ENCODE results near the gene EIF3K.

Gene EIF3K

DNA sequence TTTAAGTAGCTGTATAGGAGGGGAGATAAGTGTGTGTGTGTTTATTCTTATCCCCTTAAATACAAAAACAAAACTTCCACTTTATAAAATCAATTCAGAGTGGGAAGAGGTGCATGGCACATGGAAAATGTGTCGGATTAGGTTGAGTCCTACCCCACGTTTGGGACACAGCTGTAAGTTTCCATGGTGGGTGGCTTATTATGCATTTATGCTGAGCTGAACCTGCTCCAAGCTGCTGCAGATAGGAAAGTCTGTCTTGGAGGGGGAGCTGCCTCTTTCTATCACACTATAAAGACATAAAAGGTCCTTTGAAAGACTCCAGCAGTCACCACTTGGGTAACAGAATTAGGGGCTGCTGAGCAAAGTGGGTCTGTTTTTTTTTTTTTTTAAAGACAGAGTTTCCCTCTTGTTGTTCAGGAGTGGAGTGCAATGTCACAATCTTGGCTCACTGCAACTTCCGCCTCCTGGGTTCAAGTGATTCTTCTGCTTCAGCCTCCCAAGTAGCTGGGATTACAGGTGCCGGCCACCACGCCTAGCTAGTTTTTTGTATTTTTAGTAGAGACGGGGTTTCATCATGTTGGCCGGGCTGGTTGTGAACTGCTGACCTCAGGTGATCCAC, 43.7 kb downstream of the EIF3K start:
- CTCF ChIA-PET: no interaction called here
- TF ChIP-seq SP1 (IDR thresholded peaks at IDR 0.05) (no peak), FOXM1 (IDR thresholded peaks at IDR 0.05; ENCODE audit: borderline replicate concordance) (no peak), CTBP1 (IDR thresholded peaks at IDR 0.05; ENCODE audit: borderline replicate concordance) (no peak), FOXK2 (IDR thresholded peaks at IDR 0.05) (no peak), ARNT (IDR thresholded peaks at IDR 0.05) (no peak), L3MBTL2 (conservative IDR thresholded peaks at IDR 0.05) (no peak)
- TF ChIP-seq, protein P1, sequence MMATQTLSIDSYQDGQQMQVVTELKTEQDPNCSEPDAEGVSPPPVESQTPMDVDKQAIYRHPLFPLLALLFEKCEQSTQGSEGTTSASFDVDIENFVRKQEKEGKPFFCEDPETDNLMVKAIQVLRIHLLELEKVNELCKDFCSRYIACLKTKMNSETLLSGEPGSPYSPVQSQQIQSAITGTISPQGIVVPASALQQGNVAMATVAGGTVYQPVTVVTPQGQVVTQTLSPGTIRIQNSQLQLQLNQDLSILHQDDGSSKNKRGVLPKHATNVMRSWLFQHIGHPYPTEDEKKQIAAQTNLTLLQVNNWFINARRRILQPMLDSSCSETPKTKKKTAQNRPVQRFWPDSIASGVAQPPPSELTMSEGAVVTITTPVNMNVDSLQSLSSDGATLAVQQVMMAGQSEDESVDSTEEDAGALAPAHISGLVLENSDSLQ (IDR thresholded peaks at IDR 0.05): no peak
- POLR2A ChIA-PET: interaction anchor here (2.8 kb wide), 1 partner anchor 15 kb away, joined by 14 read pairs; the partner anchor contains the start of gene ACTN4
- no peak for DNase-seq (ENCODE audit: extremely low spot score)

DNA sequence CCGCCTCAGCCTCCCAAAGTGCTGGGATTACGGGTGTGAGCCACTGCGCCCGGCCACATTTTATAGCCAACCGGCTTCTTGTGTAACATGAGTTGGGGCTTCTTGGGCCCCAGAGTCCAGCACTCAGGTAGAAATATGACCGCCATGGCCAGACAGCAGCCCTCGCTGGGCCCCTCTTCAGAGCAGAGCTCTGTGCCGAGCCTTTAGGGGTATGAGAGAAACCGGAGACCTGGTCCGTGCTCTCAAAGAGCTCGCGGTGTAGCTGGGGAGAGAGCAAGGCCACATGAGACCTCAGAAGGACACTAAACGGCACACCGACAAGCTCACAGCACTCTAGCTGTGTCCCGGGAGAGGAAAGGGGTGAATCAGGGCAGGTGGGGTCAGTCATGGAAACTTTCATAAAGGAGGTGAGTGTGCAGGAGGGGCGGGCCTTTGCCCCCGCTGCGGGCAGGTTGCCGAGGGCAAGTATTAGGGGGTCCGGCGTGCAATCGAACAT, 44.2 kb downstream of the EIF3K start:
- ChIA-PET CTCF (no interaction called here), POLR2A (interaction anchor here (2.8 kb wide), 1 partner anchor 15 kb away, joined by 14 read pairs; the partner anchor contains the start of gene ACTN4)
- no peak for TF ChIP-seq ARNT (IDR thresholded peaks at IDR 0.05)
- no peak for DNase-seq (ENCODE audit: extremely low spot score)

DNA sequence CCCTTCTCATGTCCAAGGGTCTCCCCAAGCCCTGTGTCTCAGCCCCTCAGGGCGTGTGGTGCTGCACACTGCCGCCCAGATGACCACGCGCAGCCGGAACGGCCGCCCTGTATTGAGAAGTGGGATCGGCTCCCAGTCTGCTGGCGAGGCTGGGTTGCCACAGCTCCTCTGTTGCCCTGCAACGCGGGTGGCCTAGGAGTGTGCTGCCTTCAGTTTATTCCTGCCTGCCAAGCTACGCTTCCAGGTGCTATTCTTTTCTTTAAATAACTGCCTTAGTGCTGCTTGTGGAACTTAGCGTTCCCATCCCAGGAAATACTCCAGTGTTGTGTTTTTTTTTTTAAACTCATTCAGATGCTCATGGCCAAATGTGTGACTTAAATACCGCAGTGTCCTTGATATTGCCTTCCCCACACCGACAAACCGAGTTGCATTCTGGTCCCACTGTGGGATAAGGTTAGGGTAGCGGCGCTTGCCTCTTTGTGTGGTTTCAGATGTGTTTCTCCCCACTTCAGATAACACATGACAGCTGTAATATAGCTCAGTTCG, 45.0 kb downstream of the EIF3K start:
- DNase-seq (ENCODE audit: extremely low spot score): no peak
- TF ChIP-seq LEF1 (IDR thresholded peaks at IDR 0.05; ENCODE audit: borderline replicate concordance) (no peak), FOXK2 (IDR thresholded peaks at IDR 0.05) (no peak), HDGF (IDR thresholded peaks at IDR 0.05; ENCODE audit: borderline replicate concordance) (no peak), FOXA1 (IDR thresholded peaks at IDR 0.05) (no peak), ARNT (IDR thresholded peaks at IDR 0.05) (no peak), TARDBP (IDR thresholded peaks at IDR 0.05) (no peak), BHLHE40 (IDR thresholded peaks at IDR 0.05; ENCODE audit: borderline replicate concordance) (no peak), ELF4 (IDR thresholded peaks at IDR 0.05) (no peak), L3MBTL2 (conservative IDR thresholded peaks at IDR 0.05) (no peak), SUZ12 (IDR thresholded peaks at IDR 0.05) (no peak), SP1 (IDR thresholded peaks at IDR 0.05) (no peak), NFRKB (IDR thresholded peaks at IDR 0.05) (no peak), CTBP1 (IDR thresholded peaks at IDR 0.05; ENCODE audit: borderline replicate concordance) (no peak), FOXM1 (IDR thresholded peaks at IDR 0.05; ENCODE audit: borderline replicate concordance) (no peak), ZNF384 (IDR thresholded peaks at IDR 0.05) (no peak)
- TF ChIP-seq, protein P1 (IDR thresholded peaks at IDR 0.05): no peak
- ChIA-PET CTCF (no interaction called here), POLR2A (interaction anchor here (2.8 kb wide), 1 partner anchor 16 kb away, joined by 14 read pairs; the partner anchor contains the start of gene ACTN4)

DNA sequence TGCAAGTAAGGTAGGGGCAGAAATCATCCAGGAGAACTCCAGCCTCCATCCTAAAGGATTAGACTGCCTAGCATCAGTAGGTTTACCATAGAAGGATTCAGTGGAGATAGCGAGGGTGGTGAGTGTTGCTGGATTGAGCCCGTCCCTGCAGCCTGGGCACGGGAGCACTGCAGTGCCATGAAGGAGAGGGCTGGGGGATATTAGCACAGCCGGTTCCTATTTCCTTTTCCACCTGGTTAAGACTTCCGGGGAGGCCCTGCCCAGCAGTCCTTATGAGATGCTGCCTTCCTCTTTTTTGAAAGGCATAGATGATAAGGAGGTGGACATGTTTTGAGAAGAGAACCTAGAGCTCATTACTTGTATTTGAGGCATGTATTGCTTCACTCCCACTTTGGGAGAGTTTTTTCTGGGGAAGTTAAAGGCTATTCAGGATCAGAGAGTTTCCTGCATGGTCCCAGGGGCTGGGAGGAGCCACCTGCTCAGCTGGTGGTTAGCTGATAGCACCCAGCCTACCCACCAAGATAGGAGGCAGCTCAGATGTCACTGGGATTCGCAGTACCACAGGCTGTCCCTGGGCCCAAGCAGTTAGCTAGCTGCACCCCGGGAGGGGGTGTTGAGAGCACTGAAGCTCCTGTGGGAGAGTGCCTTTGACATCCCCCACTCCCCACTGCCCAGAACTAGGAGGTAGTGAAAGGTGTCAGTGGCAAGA, 45.7 kb downstream of the EIF3K start:
- DNase-seq (ENCODE audit: extremely low spot score): no peak
- POLR2A ChIA-PET: interaction anchor here (0.6 to 2.8 kb wide), 3 partner anchors 17 to 46 kb away, joined by 4 to 14 read pairs (median 5); partner anchors contain the start of genes ACTN4 and EIF3K
- no peak for TF ChIP-seq CTBP1 (IDR thresholded peaks at IDR 0.05; ENCODE audit: borderline replicate concordance)
- no peak for TF ChIP-seq ELF4 (IDR thresholded peaks at IDR 0.05)
- TF ChIP-seq, protein P1 (IDR thresholded peaks at IDR 0.05): no peak
- TF ChIP-seq FOXA1 (IDR thresholded peaks at IDR 0.05): no peak
- no peak for TF ChIP-seq BHLHE40 (IDR thresholded peaks at IDR 0.05; ENCODE audit: borderline replicate concordance)
- TF ChIP-seq TARDBP (IDR thresholded peaks at IDR 0.05): no peak
- TF ChIP-seq FOXM1 (IDR thresholded peaks at IDR 0.05; ENCODE audit: borderline replicate concordance): no peak
- TF ChIP-seq SUZ12 (IDR thresholded peaks at IDR 0.05): no peak
- TF ChIP-seq FOXK2 (IDR thresholded peaks at IDR 0.05): no peak
- no peak for TF ChIP-seq SP1 (IDR thresholded peaks at IDR 0.05)
- no peak for TF ChIP-seq ZNF384 (IDR thresholded peaks at IDR 0.05)
- TF ChIP-seq LEF1 (IDR thresholded peaks at IDR 0.05; ENCODE audit: borderline replicate concordance): no peak
- TF ChIP-seq ARNT (IDR thresholded peaks at IDR 0.05): no peak
- no peak for TF ChIP-seq NFRKB (IDR thresholded peaks at IDR 0.05)
- TF ChIP-seq L3MBTL2 (conservative IDR thresholded peaks at IDR 0.05): no peak
- TF ChIP-seq HDGF (IDR thresholded peaks at IDR 0.05; ENCODE audit: borderline replicate concordance): no peak

DNA sequence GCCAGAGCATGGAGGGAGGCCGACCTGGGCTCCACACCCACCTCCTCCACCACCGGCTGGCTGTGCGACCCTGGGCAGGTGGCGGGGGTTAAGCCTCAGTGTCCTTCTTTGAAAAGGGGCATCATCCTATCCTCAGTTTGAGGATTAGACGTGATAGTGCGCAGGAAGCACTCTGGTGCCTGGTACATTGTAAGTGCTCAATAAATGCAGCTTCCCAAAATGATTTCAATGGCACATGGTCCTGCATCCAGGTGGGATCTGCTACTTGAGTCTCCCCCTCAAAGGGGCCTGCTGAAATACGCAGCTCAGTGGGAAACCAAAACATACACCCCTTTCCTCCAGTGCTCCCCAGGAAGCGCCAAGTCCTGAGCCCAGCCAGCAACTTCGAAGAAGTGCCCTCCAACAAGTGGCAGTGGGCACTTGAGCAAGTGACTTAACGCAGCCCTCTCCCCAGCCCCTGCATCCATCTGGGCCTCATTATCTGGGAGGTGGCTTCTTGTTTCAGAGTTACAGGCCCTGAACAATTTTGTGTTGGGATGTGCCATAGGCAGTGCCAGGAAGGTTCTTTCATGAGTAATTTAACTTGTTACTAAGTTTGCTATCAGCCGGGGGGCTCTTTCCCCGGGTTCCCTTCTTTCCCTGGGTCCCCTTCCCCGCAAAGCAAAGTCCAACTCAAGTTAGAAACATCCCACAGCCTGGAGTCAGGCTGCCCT, 46.4 kb downstream of the EIF3K start:
- no peak for DNase-seq (ENCODE audit: extremely low spot score)
- ChIA-PET POLR2A (interaction anchor here (0.6 to 2.8 kb wide), 3 partner anchors 18 to 47 kb away, joined by 4 to 14 read pairs (median 5); partner anchors contain the start of genes ACTN4 and EIF3K), CTCF (no interaction called here)
- TF ChIP-seq, protein P1 (IDR thresholded peaks at IDR 0.05): no peak
- TF ChIP-seq L3MBTL2 (conservative IDR thresholded peaks at IDR 0.05) (no peak), FOXM1 (IDR thresholded peaks at IDR 0.05; ENCODE audit: borderline replicate concordance) (no peak), SP1 (IDR thresholded peaks at IDR 0.05) (no peak), FOXA1 (IDR thresholded peaks at IDR 0.05) (no peak), ARNT (IDR thresholded peaks at IDR 0.05) (no peak), SUZ12 (IDR thresholded peaks at IDR 0.05) (no peak), ZNF384 (IDR thresholded peaks at IDR 0.05) (no peak), LEF1 (IDR thresholded peaks at IDR 0.05; ENCODE audit: borderline replicate concordance) (no peak), TARDBP (IDR thresholded peaks at IDR 0.05) (no peak), BHLHE40 (IDR thresholded peaks at IDR 0.05; ENCODE audit: borderline replicate concordance) (no peak), HDGF (IDR thresholded peaks at IDR 0.05; ENCODE audit: borderline replicate concordance) (no peak), FOXK2 (IDR thresholded peaks at IDR 0.05) (no peak), CTBP1 (IDR thresholded peaks at IDR 0.05; ENCODE audit: borderline replicate concordance) (no peak), NFRKB (IDR thresholded peaks at IDR 0.05) (no peak), ELF4 (IDR thresholded peaks at IDR 0.05) (no peak)

More for the DNA sequence above, 45.7 kb downstream of the EIF3K start:
- CTCF ChIA-PET: no interaction called here

Data from HEK293T (cell line).